Neuronal stem cell (in vitro differentiated cells): Measurements from ENCODE around the gene RXYLT1.

ENCODE experiments used
- DNase-seq: peaks from one replicate; pipeline ENCODE4 v3.0.0-alpha.2; 2013; ENCODE audit warnings: low spot score
- H2AFZ ChIP-seq: one replicate; pipeline ENCODE4 v1.6.1; 2013; ENCODE audit warnings: mild to moderate bottlenecking, low read length, inconsistent platforms
- H2AK5ac ChIP-seq: 2 replicates; pipeline ENCODE4 v1.6.1; 2013; ENCODE audit warnings: low read depth, mild to moderate bottlenecking, inconsistent platforms, low read length, moderate library complexity, mixed read lengths
- H2BK120ac ChIP-seq: 2 replicates; pipeline ENCODE4 v1.6.1; 2013; ENCODE audit warnings: low read depth, mild to moderate bottlenecking, inconsistent platforms, low read length, moderate library complexity, mixed read lengths
- H2BK12ac ChIP-seq: one replicate; pipeline ENCODE4 v1.6.1; 2013; ENCODE audit warnings: low read length, inconsistent platforms
- H2BK15ac ChIP-seq: 2 replicates; pipeline ENCODE4 v1.6.1; 2013; ENCODE audit warnings: mild to moderate bottlenecking, low read length, inconsistent platforms, mixed read lengths
- H2BK5ac ChIP-seq: one replicate; pipeline ENCODE4 v1.6.1; 2013; ENCODE audit warnings: inconsistent platforms, mild to moderate bottlenecking, low read length, moderate library complexity
- H3K14ac ChIP-seq: one replicate; pipeline ENCODE4 v1.6.1; 2013; ENCODE audit warnings: low read length, inconsistent platforms
- H3K18ac ChIP-seq: 2 replicates; pipeline ENCODE4 v1.6.1; 2013; ENCODE audit warnings: low read length, inconsistent platforms
- H3K23ac ChIP-seq: 2 replicates; pipeline ENCODE4 v1.6.1; 2013; ENCODE audit warnings: low read depth, mild to moderate bottlenecking, mixed read lengths, low read length, inconsistent platforms; ENCODE audit not compliant: poor library complexity
- H3K27ac ChIP-seq: replicated peaks from 3 replicates; pipeline ENCODE4 v1.5.1; 2013; ENCODE audit warnings: low read length, inconsistent platforms
- H3K27me3 ChIP-seq, 3 experiments: 2 replicates each; pipeline ENCODE4 v1.6.1; 2013; ENCODE audit warnings: low read length in 3 of 3, mild to moderate bottlenecking in 2 of 3, inconsistent platforms in 1 of 3, low read depth in 1 of 3, mixed read lengths in 1 of 3, moderate library complexity in 1 of 3; ENCODE audit not compliant: control insufficient read depth in 3 of 3, insufficient read depth in 3 of 3
- H3K36me3 ChIP-seq, 2 donors: replicated peaks in 1 of 2; 2 replicates each; pipeline ENCODE4 v1.6.1; 2013; ENCODE audit warnings: low read length in 2 of 2; ENCODE audit not compliant: control insufficient read depth in 2 of 2, insufficient read depth in 2 of 2
- H3K4ac ChIP-seq: 2 replicates; pipeline ENCODE4 v1.6.1; 2013; ENCODE audit warnings: inconsistent platforms, mild to moderate bottlenecking, low read length, moderate library complexity
- H3K4me1 ChIP-seq, 2 donors: 1 replicate in 1 of 2; 2 replicates in 1 of 2; pipeline ENCODE4 v1.6.1; 2013; ENCODE audit warnings: low read length in 2 of 2, low read depth in 1 of 2; ENCODE audit not compliant: control insufficient read depth in 2 of 2, insufficient read depth in 1 of 2
- H3K4me2 ChIP-seq: one replicate; pipeline ENCODE4 v1.6.1; 2013; ENCODE audit warnings: mild to moderate bottlenecking, low read length, inconsistent platforms; ENCODE audit not compliant: insufficient read depth, poor library complexity, severe bottlenecking
- H3K4me3 ChIP-seq, 2 donors: 2 replicates each; pipeline ENCODE4 v1.5.1; 2013; ENCODE audit warnings: low read length in 2 of 2, mild to moderate bottlenecking in 2 of 2, inconsistent platforms in 1 of 2, moderate library complexity in 1 of 2
- H3K79me1 ChIP-seq: one replicate; pipeline ENCODE4 v1.6.1; 2013; ENCODE audit warnings: low read depth, mild to moderate bottlenecking, inconsistent platforms, low read length, moderate library complexity
- H3K9ac ChIP-seq: one replicate; pipeline ENCODE4 v1.6.1; 2013; ENCODE audit warnings: mild to moderate bottlenecking, low read depth, low read length, inconsistent platforms; ENCODE audit not compliant: poor library complexity
- H3K9me3 ChIP-seq, 2 donors: replicated peaks in 1 of 2; 2 replicates each; pipeline versions ENCODE3 to v1.6.1; 2013; ENCODE audit warnings: low read length in 2 of 2, mild to moderate bottlenecking in 2 of 2, inconsistent platforms in 1 of 2, low read depth in 1 of 2, mixed read lengths in 1 of 2, moderate library complexity in 1 of 2; ENCODE audit not compliant: control insufficient read depth in 2 of 2, insufficient read depth in 1 of 2
- H4K8ac ChIP-seq: one replicate; pipeline ENCODE4 v1.6.1; 2013; ENCODE audit warnings: low read depth, mild to moderate bottlenecking, inconsistent platforms, low read length, moderate library complexity
- H4K91ac ChIP-seq: one replicate; pipeline ENCODE4 v1.6.1; 2013; ENCODE audit warnings: low read length, low read depth, mild to moderate bottlenecking, inconsistent platforms; ENCODE audit not compliant: poor library complexity
- WGBS, 2 donors: extraction: QIAGEN DNeasy Blood & Tissue Kit; methylation state at CpG; one replicate each; pipeline ENCODE4 v1.1.7; 2013; ENCODE audit warnings: missing lambda C conversion rate in 2 of 2, mixed read lengths in 1 of 2; ENCODE audit not compliant: insufficient read length in 2 of 2, insufficient replicate concordance in 1 of 2; ENCODE audit errors: extremely low coverage in 2 of 2; 5-methylcytosine and 5-hydroxymethylcytosine counted together

RXYLT1 gene

DNA sequence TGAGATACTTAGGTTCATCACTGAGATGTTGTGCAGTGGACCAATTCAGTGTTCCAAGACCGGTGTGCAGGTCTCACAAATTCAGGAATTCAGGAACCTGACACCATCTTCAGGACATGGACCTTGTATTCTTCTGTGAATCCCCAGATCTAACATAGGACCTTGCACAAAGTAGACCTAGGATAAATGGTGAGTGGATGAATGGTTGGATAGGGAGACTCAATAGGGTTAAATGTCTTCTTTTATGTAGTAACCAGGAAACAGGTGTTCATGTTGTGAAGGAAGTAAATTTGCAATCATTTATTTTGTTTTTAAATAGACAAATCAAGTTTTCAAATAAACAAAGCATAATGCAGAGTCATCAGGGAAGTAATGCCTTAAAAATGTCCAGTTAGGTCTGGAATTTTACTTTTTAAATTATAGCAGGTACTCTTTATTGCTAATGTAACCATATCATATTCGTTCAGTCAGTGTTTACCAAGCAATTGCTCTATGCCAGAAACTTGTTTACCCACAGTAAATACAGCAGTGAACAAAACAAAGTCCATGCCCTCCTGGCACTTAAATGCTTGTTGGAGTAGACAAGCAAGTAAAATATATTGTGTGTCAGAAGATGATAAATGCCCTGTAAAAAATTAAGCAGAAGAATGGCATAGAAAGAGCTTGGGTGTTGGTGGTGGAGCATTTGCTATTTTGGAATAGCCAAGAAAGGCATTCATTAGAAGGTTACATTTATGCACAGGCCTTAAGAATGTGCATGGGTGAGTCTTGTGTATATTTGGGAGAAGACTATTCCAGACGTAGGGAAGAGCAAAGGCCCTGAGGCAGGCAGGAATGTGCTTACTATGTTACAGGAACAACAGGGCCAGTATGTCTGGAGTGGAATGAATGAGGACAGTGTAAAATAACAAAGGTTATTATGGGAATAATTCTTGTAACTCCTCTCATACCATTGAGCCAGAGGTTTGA lies 26.3 kb downstream of the RXYLT1 start:
- no peak overlapping the region for H2AFZ ChIP-seq
- no peak for DNase-seq
- H4K91ac ChIP-seq, result no peak overlapping the region
- no peak overlapping the region for H3K4me3 ChIP-seq
- H3K9ac ChIP-seq, result no peak overlapping the region
- H2AK5ac ChIP-seq, result no peak overlapping the region
- no peak overlapping the region for H2BK5ac ChIP-seq
- H3K9me3 ChIP-seq, result no peaks in the 10 kb centered on the region
- no peaks in the 10 kb centered on the region for H3K4me1 ChIP-seq
- no peak overlapping the region for H3K4me2 ChIP-seq
- no peaks in the 10 kb centered on the region for H3K27me3 ChIP-seq
- no CpG with 5 or more reads among the region's 3 CpGs for WGBS, 2 donors
- no peak overlapping the region for H3K27ac ChIP-seq
- H2BK120ac ChIP-seq, result no peak overlapping the region
- H3K79me1 ChIP-seq, result no peaks in the 10 kb centered on the region
- no peak overlapping the region for H3K14ac ChIP-seq
- H2BK15ac ChIP-seq, result no peak overlapping the region
- peaks cover 3 to 51% of the 10 kb centered on the region in 2 donors for H3K36me3 ChIP-seq
- H3K4ac ChIP-seq, result no peak overlapping the region
- H4K8ac ChIP-seq, result no peak overlapping the region
- H3K23ac ChIP-seq, result no peak overlapping the region
- no peak overlapping the region for H2BK12ac ChIP-seq
- no peak overlapping the region for H3K18ac ChIP-seq

- Histone ChIP-seq H3K27me3 (no peaks in the 10 kb centered on the region), H3K9me3 (no peaks in the 10 kb centered on the region), H2BK5ac (no peak overlapping the region), H2AFZ (no peak overlapping the region), H3K4me3 (no peak overlapping the region), H4K8ac (no peak overlapping the region), H3K4ac (no peak overlapping the region), H3K4me1 (no peaks in the 10 kb centered on the region), H3K23ac (no peak overlapping the region), H3K27ac (no peak overlapping the region), H2AK5ac (no peak overlapping the region), H3K79me1 (no peaks in the 10 kb centered on the region), H3K9ac (no peak overlapping the region), H3K36me3 (peaks cover 3 to 44% of the 10 kb centered on the region in 2 donors), H4K91ac (no peak overlapping the region), H2BK15ac (no peak overlapping the region), H3K14ac (no peak overlapping the region), H3K18ac (no peak overlapping the region), H3K4me2 (no peak overlapping the region), H2BK12ac (no peak overlapping the region), H2BK120ac (no peak overlapping the region)
- no CpG with 5 or more reads among the region's 5 CpGs for WGBS, 2 donors
- DNase-seq, result no peak
These were observed 28.9 kb downstream of the RXYLT1 start for GRCh38 chr12:63808631-63809030.

DNA sequence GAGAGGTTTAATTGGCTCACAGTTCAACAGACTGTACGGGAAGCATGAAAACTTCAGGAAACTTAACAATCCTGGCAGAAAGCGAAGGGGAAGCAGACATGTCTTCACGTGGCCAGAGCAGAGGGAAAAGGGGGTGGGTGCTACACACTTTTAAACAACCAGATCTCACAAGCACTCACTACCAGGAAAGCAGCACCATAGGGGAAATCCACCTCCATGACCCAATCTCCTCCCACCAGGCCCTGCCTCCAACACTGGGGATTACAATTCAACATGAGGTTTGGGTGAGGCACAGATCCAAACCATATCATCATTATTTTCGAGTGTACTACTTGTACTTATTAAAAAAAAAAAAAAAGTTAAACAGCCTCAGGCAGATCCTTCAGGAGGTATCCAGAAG lies 29.9 kb downstream of the RXYLT1 start:
- no peaks in the 10 kb centered on the region for H3K9me3 ChIP-seq

GRCh38 chr12:63811334-63811733 lies 31.6 kb downstream of the RXYLT1 start:
- Histone ChIP-seq H3K9me3 (no peaks in the 10 kb centered on the region), H3K27ac (no peak overlapping the region), H2BK5ac (no peak overlapping the region), H3K4me1 (no peaks in the 10 kb centered on the region), H3K27me3 (no peaks in the 10 kb centered on the region), H2AFZ (no peak overlapping the region), H3K4ac (no peak overlapping the region), H3K23ac (no peak overlapping the region), H4K91ac (no peak overlapping the region), H3K18ac (no peak overlapping the region), H3K4me2 (no peak overlapping the region), H3K4me3 (no peak overlapping the region), H2BK15ac (no peak overlapping the region), H3K14ac (no peak overlapping the region), H2AK5ac (no peak overlapping the region), H3K36me3 (peaks cover 3 to 31% of the 10 kb centered on the region in 2 donors), H4K8ac (no peak overlapping the region), H3K9ac (no peak overlapping the region), H2BK12ac (no peak overlapping the region), H3K79me1 (no peaks in the 10 kb centered on the region), H2BK120ac (no peak overlapping the region)
- no peak for DNase-seq
- 100% methylated on average over 1 of the region's 2 CpGs for WGBS, 2 donors

More for the DNA sequence above, 29.9 kb downstream of the RXYLT1 start:
- Histone ChIP-seq H2BK12ac (no peak overlapping the region), H3K4me1 (no peaks in the 10 kb centered on the region), H2AK5ac (no peak overlapping the region), H2BK5ac (no peak overlapping the region), H4K8ac (no peak overlapping the region), H3K9ac (no peak overlapping the region), H4K91ac (no peak overlapping the region), H2BK15ac (no peak overlapping the region), H2AFZ (no peak overlapping the region), H3K79me1 (no peaks in the 10 kb centered on the region), H3K18ac (no peak overlapping the region), H3K27ac (no peak overlapping the region), H3K23ac (no peak overlapping the region), H3K14ac (no peak overlapping the region), H3K27me3 (no peaks in the 10 kb centered on the region), H2BK120ac (no peak overlapping the region), H3K4me3 (no peak overlapping the region), H3K4me2 (no peak overlapping the region), H3K4ac (no peak overlapping the region), H3K36me3 (peaks cover 3 to 44% of the 10 kb centered on the region in 2 donors)
- DNase-seq, result no peak
- no CpG with 5 or more reads among the region's 4 CpGs for WGBS, 2 donors
